G401 (cell line): ENCODE results near the gene SPCS2. TPM values are rescaled to one million over a fixed set of nuclear protein-coding genes. Genes with fewer than 3 reads are reported as not detected.
"Not testable (repeated sequence)": the region's sequence is repeated elsewhere in the genome, so short reads cannot be mapped to it uniquely, and the experiment has no call there.

Experiments
- DNase-seq: peaks from one replicate; pipeline ENCODE4 v3.0.0-alpha.2; 2015; ENCODE audit warnings: low spot score
- in situ Hi-C: cut with HindIII; loops from 2 replicates; pipeline ENCODE4 v1.10.0; 2016; ENCODE audit warnings: low sequenced_read_pairs, mixed read lengths
- total RNA-seq: library from RNA; depleted of rRNA; stranded (reverse); fragments of >200 nt; shearing (Covaris generic); gene quantifications from 2 replicates; pipeline ENCODE4 v1.2.3, GENCODE V29; 2014

Gene SPCS2
- total RNA-seq, 1 experiment from 2014 or later, result 29.7 TPM

DNA sequence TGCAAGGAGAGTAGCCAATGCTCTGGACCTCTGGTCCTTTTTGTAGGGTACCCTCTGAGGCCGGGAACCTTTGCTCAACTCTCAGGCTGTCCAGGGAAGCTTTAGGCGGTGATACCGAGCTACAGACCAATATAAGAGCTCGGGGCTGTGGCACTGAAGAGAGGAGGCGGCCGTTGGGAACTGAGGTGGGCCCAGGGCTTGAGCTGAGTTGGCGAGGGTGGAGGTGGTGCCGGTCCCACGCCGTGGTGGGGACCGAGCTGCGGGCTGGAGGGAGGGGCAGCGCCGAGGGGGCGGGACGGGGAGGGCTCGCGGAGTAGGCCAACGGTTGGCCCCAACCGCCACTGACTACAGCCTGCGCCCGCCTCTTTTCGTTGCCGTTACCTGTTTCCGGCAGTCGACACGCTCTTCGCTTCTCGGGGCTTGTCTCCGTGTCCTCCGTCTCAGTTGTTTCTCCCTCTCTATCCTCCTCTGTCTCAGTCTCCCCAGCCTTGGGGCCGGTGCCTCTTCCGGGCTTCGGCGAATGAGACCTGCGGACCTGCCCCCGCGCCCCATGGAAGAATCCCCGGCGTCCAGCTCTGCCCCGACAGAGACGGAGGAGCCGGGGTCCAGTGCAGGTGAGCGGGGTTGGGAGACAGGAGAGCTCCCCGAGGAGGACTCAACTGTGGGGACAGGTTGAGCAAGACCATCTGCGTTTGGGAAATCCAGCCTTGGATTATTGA is 39.6 kb downstream of the SPCS2 start, which contains the start of gene NEU3:
Gene NEU3, plus strand, starts transcription at position 393 of the 719 bp plus-strand sequence. Its CDS starts 128 bp downstream, at position 521.
- in situ Hi-C loops, result no loop called here
- DNase-seq, result peak; percentile 86

- no peak for DNase-seq
- in situ Hi-C loops, result no loop called here
These were observed 40.2 kb downstream of the SPCS2 start for GRCh38 chr11:74989260-74989638.

DNA sequence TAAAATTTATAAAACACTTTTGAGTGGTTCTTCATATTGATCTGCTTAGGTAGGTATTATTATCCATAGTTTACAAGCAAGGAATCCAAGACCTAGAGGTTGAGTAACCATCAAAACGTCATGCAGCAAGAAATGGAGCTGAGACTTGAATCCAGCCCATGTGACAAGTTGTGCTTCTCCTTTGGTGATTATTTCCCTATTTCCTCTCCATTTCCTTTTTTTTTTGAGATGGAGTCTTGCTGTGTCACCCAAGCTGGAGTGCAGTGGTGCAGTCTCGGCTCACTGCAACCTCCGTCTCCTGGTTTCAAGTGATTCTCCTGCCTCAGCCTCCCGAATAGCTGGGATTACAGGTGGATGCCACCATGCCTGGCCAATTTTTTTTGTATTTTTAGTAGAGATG is 41.1 kb downstream of the SPCS2 start:
- in situ Hi-C loops, result not testable (repeated sequence)

DNA sequence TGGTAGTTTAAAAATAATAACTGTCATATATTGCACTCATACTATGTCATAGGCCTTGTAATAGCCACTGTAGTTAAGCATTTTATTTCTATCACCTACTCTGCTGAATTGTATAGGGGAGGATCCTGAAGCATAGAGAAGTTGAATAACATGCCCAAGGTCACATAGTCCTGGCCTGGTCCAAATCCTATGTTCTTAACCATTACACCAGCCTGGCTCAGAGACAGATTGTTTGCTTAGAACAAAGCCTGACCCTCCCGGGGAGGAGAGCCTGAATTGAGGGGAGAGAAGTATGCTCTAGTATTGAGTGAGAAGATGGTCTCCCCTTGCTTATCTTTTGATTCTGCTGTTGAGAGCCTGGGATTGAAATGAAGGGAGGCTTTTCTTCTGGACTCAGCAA is 41.9 kb downstream of the SPCS2 start:
- no peak for DNase-seq
- in situ Hi-C loops, result no loop called here

More for the DNA sequence above, 41.1 kb downstream of the SPCS2 start:
- not testable (repeated sequence) for DNase-seq

GRCh38 chr11:74992852-74993251 is 43.8 kb downstream of the SPCS2 start:
- DNase-seq, result no peak
- in situ Hi-C loops, result no loop called here

GRCh38 chr11:75000975-75001354 is 51.9 kb downstream of the SPCS2 start:
- in situ Hi-C loops, result no loop called here
- no peak for DNase-seq

GRCh38 chr11:75001686-75002085 is 52.6 kb downstream of the SPCS2 start:
- in situ Hi-C loops, result no loop called here
- no peak for DNase-seq

DNA sequence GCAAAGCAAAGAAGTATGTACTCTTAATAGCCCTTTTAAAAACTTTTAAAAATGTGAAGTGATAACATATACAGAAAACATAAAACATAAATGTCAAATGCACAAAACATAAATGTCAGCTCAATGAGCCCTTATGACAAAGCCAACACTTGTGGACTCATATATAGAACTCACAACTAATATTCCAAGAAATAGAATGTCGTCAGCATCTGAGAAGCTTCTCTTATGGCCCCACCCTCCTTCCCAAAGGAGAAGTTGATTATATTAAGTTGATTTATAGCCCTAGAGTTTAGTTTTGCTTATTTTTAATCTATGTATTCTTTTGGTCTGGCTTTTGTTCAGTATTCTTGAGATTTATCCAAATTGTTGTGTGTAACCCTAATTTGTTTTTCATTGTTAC is 53.5 kb downstream of the SPCS2 start:
- DNase-seq, result no peak

GRCh38 chr11:75004215-75004614 is 55.1 kb downstream of the SPCS2 start:
- no peak for DNase-seq
- in situ Hi-C loops, result no loop called here

More for the DNA sequence above, 53.5 kb downstream of the SPCS2 start:
- in situ Hi-C loops, result no loop called here

DNA sequence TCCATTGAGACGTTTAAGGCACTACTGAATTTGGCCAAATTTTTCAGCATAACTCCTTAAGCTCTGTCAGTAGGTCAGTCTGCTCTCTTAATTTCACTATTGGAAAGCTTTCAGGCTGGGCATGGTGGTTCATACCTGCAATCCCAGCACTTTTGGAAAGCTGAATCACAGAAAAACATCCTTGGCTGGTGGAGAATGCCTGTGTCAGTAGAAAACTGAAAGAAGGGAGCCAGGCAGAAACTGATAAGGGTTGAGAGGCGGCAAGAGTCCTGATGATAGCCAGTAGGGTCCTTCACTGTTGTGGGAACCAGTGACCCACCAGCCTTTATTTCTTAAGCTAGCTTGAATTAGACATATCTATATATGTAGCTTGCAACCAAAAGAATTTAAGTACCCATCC is 62.3 kb downstream of the SPCS2 start:
- no peak for DNase-seq
- in situ Hi-C loops, result no loop called here

- DNase-seq, result no peak
- in situ Hi-C loops, result no loop called here
These were observed 62.8 kb downstream of the SPCS2 start for GRCh38 chr11:75011872-75012271.

GRCh38 chr11:75013051-75013450 is 64.0 kb downstream of the SPCS2 start:
- in situ Hi-C loops, result no loop called here
- DNase-seq, result no peak

GRCh38 chr11:75014129-75014528 is 65.1 kb downstream of the SPCS2 start:
- in situ Hi-C loops, result no loop called here
- no peak for DNase-seq

DNA sequence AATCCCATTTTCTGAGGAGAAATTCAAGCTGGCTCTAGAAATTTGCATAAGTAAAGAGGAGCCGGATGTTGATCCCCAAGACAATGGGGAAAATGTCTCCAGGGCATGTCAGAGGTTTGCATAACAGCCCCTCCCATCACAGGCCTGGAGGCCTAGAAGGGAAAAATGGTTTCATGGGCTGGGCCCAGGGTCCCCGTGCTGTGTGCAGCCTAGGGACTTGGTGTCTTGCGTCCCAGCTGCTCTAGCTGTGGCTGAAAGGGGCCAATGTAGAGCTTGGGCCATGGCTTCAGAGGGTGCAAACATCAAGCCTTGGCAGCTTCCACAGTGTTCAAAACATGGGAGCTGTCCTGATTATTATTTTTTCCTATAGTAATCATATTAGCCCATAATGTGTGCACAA is 70.1 kb downstream of the SPCS2 start:
- DNase-seq, in situ Hi-C loops: not testable (repeated sequence)

GRCh38 chr11:75020328-75020727 is 71.3 kb downstream of the SPCS2 start:
- in situ Hi-C loops, DNase-seq: not testable (repeated sequence)

- DNase-seq, result no peak
- in situ Hi-C loops, result no loop called here
These were observed 73.2 kb downstream of the SPCS2 start for GRCh38 chr11:75022296-75022695.

DNA sequence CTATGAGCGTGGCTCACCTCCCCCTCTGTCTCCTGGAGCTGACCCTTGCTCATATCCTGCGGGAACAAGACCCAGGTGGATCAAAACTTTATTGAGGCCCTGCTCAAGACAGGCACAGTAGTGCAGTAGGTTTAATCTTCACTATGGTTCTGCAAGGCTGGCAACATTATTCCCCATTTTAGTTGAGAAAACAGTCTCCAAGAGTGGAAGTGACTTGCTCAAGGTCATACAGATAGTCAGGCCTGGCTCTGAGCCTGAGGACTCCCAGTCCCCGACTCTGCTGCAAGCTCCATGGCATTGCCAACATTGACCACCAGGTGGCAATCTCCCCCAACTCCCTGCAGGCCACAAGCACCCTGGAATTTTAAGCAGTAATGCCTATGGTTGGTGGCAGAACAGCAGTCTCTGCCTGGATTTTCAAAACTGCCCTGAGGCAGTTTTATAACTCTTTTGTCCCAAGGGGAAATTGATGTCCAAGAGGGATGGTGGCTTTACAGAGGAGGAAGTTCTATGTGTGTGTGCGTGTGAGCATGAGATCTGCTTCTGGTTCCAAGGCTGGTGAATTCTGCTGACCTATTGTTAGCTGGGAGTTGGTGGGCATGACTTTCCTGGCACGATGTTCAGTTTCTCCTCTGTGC is 73.8 kb downstream of the SPCS2 start:
- in situ Hi-C loops, result no loop called here
- DNase-seq, result peak; percentile 86

GRCh38 chr11:75023446-75024067 is 74.5 kb downstream of the SPCS2 start:
- in situ Hi-C loops, result no loop called here
- DNase-seq, result no peak

DNA sequence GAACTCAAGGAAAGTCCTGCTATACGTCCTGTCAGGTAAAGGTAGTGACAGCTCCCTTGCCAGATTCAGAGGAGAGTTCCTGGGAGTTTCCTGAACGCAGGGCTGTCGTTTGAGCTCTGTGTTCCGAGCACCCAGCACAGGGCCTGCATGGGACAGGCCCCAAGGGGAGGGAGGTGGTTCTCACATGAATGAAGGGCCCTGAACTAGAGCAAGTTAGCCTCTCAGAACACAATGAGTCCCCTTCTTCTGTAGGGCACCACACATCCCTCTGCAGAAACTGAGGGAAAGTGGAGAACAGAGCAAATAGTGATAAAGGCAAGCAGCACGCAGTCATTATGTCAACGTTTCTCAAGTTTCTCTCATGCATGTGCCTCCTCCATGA is 75.0 kb downstream of the SPCS2 start:
- in situ Hi-C loops, result no loop called here
- DNase-seq, result no peak

- in situ Hi-C loops, result no loop called here
- no peak for DNase-seq
These were observed 75.7 kb downstream of the SPCS2 start for GRCh38 chr11:75024764-75025211.
